Tibial nerve (tissue), 4 donors: Measurements from ENCODE around the gene SETD3. TPM values are rescaled to one million over a fixed set of nuclear protein-coding genes. Genes with fewer than 3 reads are reported as not detected.

Source experiments
- DNase-seq, 2 donors: peaks; one replicate each; pipeline ENCODE4 v3.0.0-alpha.2; 2019; ENCODE audit warnings: low spot score in 2 of 2
- H3K27ac ChIP-seq, 4 donors: fragments of 200-600 bp; sonication (generic) in 3 of 4; one replicate each; pipeline ENCODE4 v1.5.1; 2017 to 2019; ENCODE audit warnings: mild to moderate bottlenecking in 1 of 4
- H3K27me3 ChIP-seq, 2 donors: fragments of 200-600 bp; sonication (generic) in 1 of 2; one replicate each; pipeline versions ENCODE4 v1.5.1 to v1.6.0; 2017 to 2019
- H3K36me3 ChIP-seq, 3 donors: fragments of 200-600 bp; sonication (generic); one replicate each; pipeline ENCODE4 v1.5.1; 2018 to 2019
- H3K4me1 ChIP-seq, 4 donors: fragments of 200-600 bp; sonication (generic) in 3 of 4; one replicate each; pipeline ENCODE4 v1.5.1; 2017 to 2019
- H3K4me3 ChIP-seq, 4 donors: fragments of 200-600 bp; sonication (generic) in 3 of 4; one replicate each; pipeline ENCODE4 v1.5.1; 2017 to 2019; ENCODE audit warnings: mild to moderate bottlenecking in 1 of 4, moderate library complexity in 1 of 4
- H3K9me3 ChIP-seq, 4 donors: fragments of 200-600 bp; sonication (generic) in 3 of 4; one replicate each; pipeline ENCODE4 v1.5.1; 2017 to 2019
- CTCF ChIP-seq, 5 experiments: fragments of 200-600 bp in 3 of 5; fragments of 450-650 bp in 2 of 5; sonication (generic) in 3 of 5; IDR thresholded peaks; one replicate each; pipeline ENCODE4 v1.5.1; 2016 to 2019; ENCODE audit warnings: antibody characterized with exemption in 5 of 5, mild to moderate bottlenecking in 3 of 5, moderate library complexity in 2 of 5
- EP300 ChIP-seq, 2 donors: sonication (generic); formaldehyde crosslinking; IDR thresholded peaks; one replicate each; pipeline ENCODE4 v1.6.1; 2017; ENCODE audit warnings: antibody characterized with exemption in 2 of 2, mild to moderate bottlenecking in 1 of 2
- POLR2A ChIP-seq, 2 donors: fragments of 450-650 bp; IDR thresholded peaks; one replicate each; pipeline ENCODE4 v1.6.1; 2017; ENCODE audit warnings: antibody characterized with exemption in 2 of 2, mild to moderate bottlenecking in 2 of 2, moderate library complexity in 2 of 2
- WGBS, 2 donors: methylation state at CpG; one replicate each; pipeline ENCODE4 v1.1.5; 2018; 5-methylcytosine and 5-hydroxymethylcytosine counted together
- total RNA-seq, 4 donors: library from RNA; depleted of rRNA; stranded (reverse); fragments of >200 nt; gene quantifications; one replicate each; pipeline ENCODE4 v1.1.0, GENCODE V29; 2016

The SETD3 gene
- 100 to 1,000 TPM in 1 of 4 donors, 10 to 100 TPM in 3; 63.3 to 118 (median 80.6) TPM for total RNA-seq

- H3K27me3 ChIP-seq, result no peaks in the 10 kb centered on the region
- H3K36me3 ChIP-seq, result no peaks in the 10 kb centered on the region
- peak within 1 kb of the TSS; percentile 89 to 96 (median 96) for H3K27ac ChIP-seq
- no peaks in the 10 kb centered on the region for H3K9me3 ChIP-seq
- peak in 1 of 2 donors; percentile 31 for DNase-seq
- 1% methylated on average over 41 to 54 of the region's 122 CpGs for WGBS, 2 donors
- peaks cover 0 to 67% (median 31%) of the 10 kb centered on the region in 4 donors for H3K4me1 ChIP-seq
- H3K4me3 ChIP-seq, result peak within 1 kb of the TSS; percentile 68 to 97 (median 92)
- peak in 2 of 5 experiments; percentile 14 to 39 for TF ChIP-seq CTCF (IDR thresholded peaks at IDR 0.05)
- peak in 1 of 2 donors; percentile 44 for TF ChIP-seq EP300 (IDR thresholded peaks at IDR 0.05)
- TF ChIP-seq POLR2A (IDR thresholded peaks at IDR 0.05), result peak in 1 of 2 donors; percentile 42
Measured at GRCh38 chr14:99479906-99480869, at the start of gene SETD3. Gene SETD3, minus strand, starts transcription at chr14:99480859. Its CDS starts 15,054 bp downstream, at chr14:99465805.

GRCh38 chr14:99529899-99530298 is 49.2 kb upstream of the SETD3 start:
- 89 to 90% methylated on average over 4 of the region's 4 CpGs for WGBS, 2 donors
- TF ChIP-seq EP300 (IDR thresholded peaks at IDR 0.05) (no peak), CTCF (IDR thresholded peaks at IDR 0.05) (no peak)
- H3K4me3 ChIP-seq, result no peak overlapping the region
- no peaks in the 10 kb centered on the region for H3K9me3 ChIP-seq
- DNase-seq, result no peak
- H3K4me1 ChIP-seq, result peaks cover 0 to 12% (median 2%) of the 10 kb centered on the region in 4 donors
- no peaks in the 10 kb centered on the region for H3K27me3 ChIP-seq
- no peaks in the 10 kb centered on the region for H3K36me3 ChIP-seq
- no peak overlapping the region for H3K27ac ChIP-seq

- no peak for DNase-seq
- TF ChIP-seq EP300 (IDR thresholded peaks at IDR 0.05), result no peak
- TF ChIP-seq CTCF (IDR thresholded peaks at IDR 0.05), result no peak
- no peak for TF ChIP-seq POLR2A (IDR thresholded peaks at IDR 0.05)
- WGBS, 2 donors, result 74 to 92% methylated on average over 11 to 17 of the region's 19 CpGs
- Histone ChIP-seq H3K4me1 (peaks cover 0 to 36% (median 9%) of the 10 kb centered on the region in 4 donors), H3K27ac (no peak overlapping the region), H3K4me3 (no peak overlapping the region), H3K27me3 (no peaks in the 10 kb centered on the region), H3K36me3 (no peaks in the 10 kb centered on the region), H3K9me3 (no peaks in the 10 kb centered on the region)
Measured at GRCh38 chr14:99527427-99528076, 46.9 kb upstream of the SETD3 start.

DNA sequence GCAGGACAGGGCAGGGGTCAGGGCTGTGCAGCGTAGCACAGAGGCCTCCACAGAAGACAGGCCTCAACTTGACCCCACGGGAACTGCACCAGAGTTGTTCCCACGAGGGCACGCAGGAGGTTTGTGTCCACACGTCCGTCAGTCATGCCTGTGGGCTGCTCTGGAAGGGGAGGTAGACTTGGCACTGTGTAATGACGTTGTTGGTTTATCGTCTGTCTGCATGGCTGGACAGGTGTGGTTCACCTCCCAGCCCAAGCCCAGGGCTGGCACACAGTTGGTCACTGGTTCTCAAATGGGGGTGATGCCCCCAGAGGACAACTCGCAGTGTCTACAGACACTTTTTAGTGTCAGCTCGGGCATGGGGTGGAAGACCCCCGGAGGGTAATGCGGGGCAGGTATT is 46.4 kb upstream of the SETD3 start:
- Histone ChIP-seq H3K36me3 (no peaks in the 10 kb centered on the region), H3K4me3 (no peak overlapping the region), H3K4me1 (peaks cover 0 to 41% (median 9%) of the 10 kb centered on the region in 4 donors), H3K27ac (no peak overlapping the region), H3K9me3 (no peaks in the 10 kb centered on the region), H3K27me3 (no peaks in the 10 kb centered on the region)
- 85 to 89% methylated on average over 7 to 12 of the region's 12 CpGs for WGBS, 2 donors
- DNase-seq, result no peak
- TF ChIP-seq CTCF (IDR thresholded peaks at IDR 0.05) (no peak), POLR2A (IDR thresholded peaks at IDR 0.05) (no peak), EP300 (IDR thresholded peaks at IDR 0.05) (no peak)
